ENCODE results near the gene SAMD4A.

SAMD4A gene

DNA sequence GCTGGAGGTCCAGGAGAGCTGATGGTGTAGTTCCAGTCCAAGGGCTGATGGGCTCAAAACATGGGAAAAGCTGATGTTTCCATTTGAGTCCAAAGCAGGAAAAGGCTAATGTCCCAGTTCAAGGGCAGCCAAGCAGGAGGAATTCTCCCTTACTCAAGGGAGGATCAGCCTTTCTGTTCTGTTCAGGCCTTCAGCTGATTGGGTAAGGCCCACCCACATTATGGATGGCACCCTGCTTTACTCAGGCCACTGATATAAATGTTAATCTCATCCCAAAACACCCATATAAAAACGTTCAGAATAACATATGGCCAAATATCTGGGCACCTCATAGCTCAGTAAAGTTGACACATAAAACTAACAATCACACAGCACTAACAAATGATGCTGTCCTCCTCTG lies 64.1 kb downstream of the SAMD4A start:
- TF ChIP-seq, protein P1, sequence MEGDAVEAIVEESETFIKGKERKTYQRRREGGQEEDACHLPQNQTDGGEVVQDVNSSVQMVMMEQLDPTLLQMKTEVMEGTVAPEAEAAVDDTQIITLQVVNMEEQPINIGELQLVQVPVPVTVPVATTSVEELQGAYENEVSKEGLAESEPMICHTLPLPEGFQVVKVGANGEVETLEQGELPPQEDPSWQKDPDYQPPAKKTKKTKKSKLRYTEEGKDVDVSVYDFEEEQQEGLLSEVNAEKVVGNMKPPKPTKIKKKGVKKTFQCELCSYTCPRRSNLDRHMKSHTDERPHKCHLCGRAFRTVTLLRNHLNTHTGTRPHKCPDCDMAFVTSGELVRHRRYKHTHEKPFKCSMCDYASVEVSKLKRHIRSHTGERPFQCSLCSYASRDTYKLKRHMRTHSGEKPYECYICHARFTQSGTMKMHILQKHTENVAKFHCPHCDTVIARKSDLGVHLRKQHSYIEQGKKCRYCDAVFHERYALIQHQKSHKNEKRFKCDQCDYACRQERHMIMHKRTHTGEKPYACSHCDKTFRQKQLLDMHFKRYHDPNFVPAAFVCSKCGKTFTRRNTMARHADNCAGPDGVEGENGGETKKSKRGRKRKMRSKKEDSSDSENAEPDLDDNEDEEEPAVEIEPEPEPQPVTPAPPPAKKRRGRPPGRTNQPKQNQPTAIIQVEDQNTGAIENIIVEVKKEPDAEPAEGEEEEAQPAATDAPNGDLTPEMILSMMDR (IDR thresholded peaks at IDR 0.05; ENCODE audit: low read depth, low read length) = no peak
- no peak for DNase-seq (ENCODE audit: extremely low read depth, low read depth)

DNA sequence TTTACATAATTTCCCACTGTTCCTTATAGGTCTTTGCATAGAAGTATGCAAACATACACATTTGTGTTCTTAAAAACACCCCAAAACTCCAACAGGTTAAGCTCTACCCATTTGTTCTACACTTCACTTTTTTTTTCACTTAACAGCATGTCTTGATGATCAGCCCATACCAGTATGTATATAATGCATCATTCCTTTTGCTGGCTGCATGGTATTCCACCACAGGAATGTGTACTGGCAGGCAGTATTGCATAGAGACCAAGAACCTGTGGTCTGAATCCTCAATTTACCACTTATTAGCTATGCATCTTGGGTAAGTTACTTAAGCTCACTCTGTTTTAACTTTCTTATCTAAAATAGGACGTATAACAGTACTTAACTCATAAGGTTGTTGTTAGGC lies 65.5 kb downstream of the SAMD4A start:
- TF ChIP-seq, protein P1 (IDR thresholded peaks at IDR 0.05; ENCODE audit: low read depth, low read length) = no peak
- DNase-seq (ENCODE audit: extremely low read depth, low read depth) = no peak

DNA sequence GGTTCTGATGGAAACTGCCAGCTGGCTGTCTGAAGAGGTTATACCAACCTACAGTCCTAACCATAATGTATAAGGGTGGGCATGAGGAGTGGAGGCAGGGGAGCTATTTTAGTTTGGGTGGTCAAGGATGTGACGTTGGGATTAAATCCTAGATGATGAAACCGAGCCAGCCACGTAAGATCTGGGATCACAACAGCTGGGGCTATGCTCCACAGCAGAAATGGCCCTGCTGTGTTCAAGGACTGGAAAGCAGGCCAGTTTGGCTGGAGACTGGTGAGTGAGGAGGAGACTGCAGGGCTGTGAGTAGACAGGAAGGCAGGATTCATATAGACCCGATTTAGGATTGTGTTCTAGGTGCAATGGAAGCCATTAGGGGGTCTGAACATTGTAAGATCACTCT lies 66.1 kb downstream of the SAMD4A start:
- TF ChIP-seq, protein P1 (IDR thresholded peaks at IDR 0.05; ENCODE audit: low read depth, low read length) = no peak

DNA sequence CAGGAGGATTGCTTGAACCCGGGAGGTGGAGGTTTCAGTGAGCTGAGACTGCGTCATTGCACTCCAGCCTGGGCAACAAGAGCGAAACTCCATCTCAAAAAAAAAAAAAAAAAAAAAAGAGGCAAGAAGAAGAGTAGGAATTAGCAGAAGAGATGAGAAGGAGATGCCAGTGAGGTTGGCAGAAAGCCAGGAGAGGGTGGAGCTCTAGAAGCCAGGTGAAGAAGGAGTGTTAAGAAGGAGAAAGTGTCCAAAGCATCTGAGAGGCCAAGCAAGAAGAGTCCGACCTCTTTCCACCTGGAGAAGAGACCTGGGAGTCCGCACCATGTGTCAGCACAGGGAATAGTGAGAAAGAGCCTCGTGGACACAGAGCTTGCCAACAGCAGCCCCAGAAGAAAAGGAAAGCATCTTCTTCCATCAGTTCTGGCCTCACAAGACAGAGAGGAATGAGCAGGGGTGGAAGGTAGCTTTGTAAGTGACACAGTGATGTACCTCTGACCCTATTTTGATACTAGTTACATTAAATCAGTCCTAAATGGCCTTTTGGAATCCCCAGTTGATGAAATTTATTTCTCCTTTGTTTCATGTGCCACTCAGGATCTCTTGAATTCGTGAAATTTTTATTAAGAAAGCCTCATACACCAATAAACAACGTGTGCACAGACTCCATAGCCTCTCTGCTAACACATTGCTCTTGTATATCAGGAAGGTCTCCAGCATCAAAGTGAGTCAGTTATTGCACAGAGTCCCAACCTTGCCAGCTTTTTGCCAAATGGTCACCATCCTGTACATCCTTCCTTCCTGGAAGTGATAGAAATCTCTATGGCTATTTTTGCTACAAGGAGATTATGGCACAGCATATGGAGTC lies 70.6 kb downstream of the SAMD4A start:
- TF ChIP-seq, protein P1 (IDR thresholded peaks at IDR 0.05; ENCODE audit: low read depth, low read length) = no peak
- no peak for DNase-seq (ENCODE audit: extremely low read depth, low read depth)

More for the DNA sequence above, 66.1 kb downstream of the SAMD4A start:
- DNase-seq (ENCODE audit: extremely low read depth, low read depth) = no peak

DNA sequence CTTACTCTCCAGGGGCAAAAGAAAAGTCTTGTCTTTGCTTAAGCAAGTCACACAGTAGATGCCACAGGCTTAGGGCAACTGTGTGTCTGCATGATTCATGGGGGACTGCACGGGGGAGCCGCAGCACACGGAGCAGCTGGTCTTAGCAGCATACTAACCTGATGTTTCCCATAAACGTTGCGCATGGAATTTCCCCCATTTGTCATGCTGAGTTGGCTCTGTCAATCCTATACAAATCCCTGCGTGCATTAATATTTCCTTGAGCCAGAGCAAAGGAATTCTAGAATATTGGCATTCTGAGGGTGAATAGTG lies 71.2 kb downstream of the SAMD4A start:
- DNase-seq (ENCODE audit: extremely low read depth, low read depth) = no peak
- TF ChIP-seq, protein P1 (IDR thresholded peaks at IDR 0.05; ENCODE audit: low read depth, low read length) = no peak

DNA sequence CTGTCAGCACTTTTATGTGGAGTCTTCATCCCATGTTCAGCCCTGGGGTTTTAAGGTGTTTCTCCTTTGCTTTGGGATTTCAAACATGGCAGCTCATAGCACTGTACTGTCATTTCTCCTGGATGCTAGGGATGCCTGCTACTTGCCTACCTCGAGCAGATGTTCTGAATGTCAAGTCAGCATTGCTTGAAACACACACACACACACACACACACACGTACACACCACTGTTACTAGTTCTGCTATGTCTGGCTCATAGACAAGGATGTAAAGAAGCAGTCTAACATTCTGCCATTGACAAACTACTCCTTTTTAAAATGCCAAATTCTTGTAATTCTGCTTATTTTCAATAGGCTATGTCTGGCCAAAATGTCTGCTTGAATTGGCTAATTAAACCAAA lies 72.7 kb downstream of the SAMD4A start:
- TF ChIP-seq, protein P1 (IDR thresholded peaks at IDR 0.05; ENCODE audit: low read depth, low read length) = no peak
- DNase-seq (ENCODE audit: extremely low read depth, low read depth) = no peak

DNA sequence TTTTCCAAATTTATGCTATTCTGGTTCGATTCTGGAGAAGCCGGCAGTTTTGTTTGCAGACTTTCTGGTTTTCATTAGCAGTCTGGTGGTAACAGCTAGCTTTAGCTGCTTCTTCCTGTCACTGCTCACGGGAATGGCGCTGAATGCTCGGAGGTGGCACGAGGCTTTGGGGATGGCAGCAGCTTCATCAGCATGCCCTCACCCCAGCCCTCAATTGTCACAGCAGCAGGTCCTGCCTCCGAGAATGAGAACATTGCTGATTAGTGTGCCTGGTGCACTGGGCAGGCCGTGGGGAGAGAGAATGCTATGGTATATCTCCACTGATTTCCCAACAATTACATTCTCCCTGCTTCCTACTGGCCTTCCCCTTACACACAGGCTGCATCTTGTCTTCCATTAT lies 73.6 kb downstream of the SAMD4A start:
- TF ChIP-seq, protein P1 (IDR thresholded peaks at IDR 0.05; ENCODE audit: low read depth, low read length) = no peak

More for the DNA sequence above, 73.6 kb downstream of the SAMD4A start:
- DNase-seq (ENCODE audit: extremely low read depth, low read depth) = no peak
